ENCODE measurements around the gene RIMKLA. TPM values are rescaled to one million over a fixed set of nuclear protein-coding genes. Genes with fewer than 3 reads are reported as not detected.

Gene RIMKLA
- total and polyA plus RNA-seq, 2 donors (not counting 3 experiments of a cell fraction or from before 2014, with no cell fraction given), result 0.01 TPM; not detected in 1

GRCh38 chr1:42424201-42424600 is 43.6 kb downstream of the RIMKLA start:
- Histone ChIP-seq H4K20me1 (replicated peaks; ENCODE audit: control insufficient read depth, extremely low read depth, insufficient read depth, low read length) (no peaks in the 10 kb centered on the region), H3K9me3 (replicated peaks; ENCODE audit: control insufficient read depth, insufficient read depth, low read length) (no peaks in the 10 kb centered on the region), H3K4me1 (ENCODE audit: control insufficient read depth, extremely low read depth, insufficient read depth, low read length) (peaks cover 15% of the 10 kb centered on the region), H3K9me1 (replicated peaks; ENCODE audit: control insufficient read depth, extremely low read depth, insufficient read depth, low read length) (no peaks in the 10 kb centered on the region), H3K27me3 (ENCODE audit: control insufficient read depth in 2 of 2, insufficient read depth in 2 of 2, low read length in 2 of 2) (peaks cover 5 to 6% of the 10 kb centered on the region in 2 experiments), H3K36me3 (ENCODE audit: control insufficient read depth in 2 of 2, extremely low read depth in 1 of 2, insufficient read depth in 2 of 2, low read length in 2 of 2) (no peaks in the 10 kb centered on the region), H3K4me3 (replicated peaks in 1 of 3; ENCODE audit: insufficient read depth in 1 of 3, low read depth in 1 of 3, low read length in 3 of 3) (no peak overlapping the region), H2AFZ (ENCODE audit: low read depth, low read length) (no peak overlapping the region), H3K27ac (ENCODE audit: insufficient read depth, low read depth, low read length) (no peak overlapping the region), H3K9ac (replicated peaks; ENCODE audit: extremely low read depth, insufficient read depth, low read length) (no peak overlapping the region), H3K4me2 (ENCODE audit: insufficient read depth, low read length) (no peak overlapping the region), H3K79me2 (ENCODE audit: control insufficient read depth, insufficient read depth, low read length) (no peaks in the 10 kb centered on the region)
- dilution Hi-C loops (cut with MboI; ENCODE audit: extremely low pct_ligation_motif_present, low sequenced_read_pairs), result no loop called here
- intact Hi-C loops (cut with micrococcal nuclease), result no loop called here
- ChIA-PET CTCF (interaction anchor here (0.6 kb wide), 1 partner anchor 221 kb away, joined by 3 read pairs; no protein-coding TSS in a partner anchor), POLR2A (no interaction called here)
- TF ChIP-seq MAX (IDR thresholded peaks at IDR 0.05; ENCODE audit: insufficient read depth, insufficient read length), result no peak
- TF ChIP-seq EZH2 (IDR thresholded peaks at IDR 0.05; ENCODE audit: borderline replicate concordance, low read depth, low read length, severe bottlenecking), result no peak
- no peak for TF ChIP-seq JUN (IDR thresholded peaks at IDR 0.05; ENCODE audit: borderline replicate concordance, insufficient read depth, insufficient read length, low read depth)
- no peak for TF ChIP-seq POLR2A (IDR thresholded peaks at IDR 0.05; ENCODE audit: low read depth, low read length)
- TF ChIP-seq FOS (IDR thresholded peaks at IDR 0.05; ENCODE audit: borderline replicate concordance, insufficient read depth, low read length), result no peak
- no peak for TF ChIP-seq GATA2 (IDR thresholded peaks at IDR 0.05; ENCODE audit: insufficient read depth, insufficient read length, low read depth, low read length)
- TF ChIP-seq, protein P1, sequence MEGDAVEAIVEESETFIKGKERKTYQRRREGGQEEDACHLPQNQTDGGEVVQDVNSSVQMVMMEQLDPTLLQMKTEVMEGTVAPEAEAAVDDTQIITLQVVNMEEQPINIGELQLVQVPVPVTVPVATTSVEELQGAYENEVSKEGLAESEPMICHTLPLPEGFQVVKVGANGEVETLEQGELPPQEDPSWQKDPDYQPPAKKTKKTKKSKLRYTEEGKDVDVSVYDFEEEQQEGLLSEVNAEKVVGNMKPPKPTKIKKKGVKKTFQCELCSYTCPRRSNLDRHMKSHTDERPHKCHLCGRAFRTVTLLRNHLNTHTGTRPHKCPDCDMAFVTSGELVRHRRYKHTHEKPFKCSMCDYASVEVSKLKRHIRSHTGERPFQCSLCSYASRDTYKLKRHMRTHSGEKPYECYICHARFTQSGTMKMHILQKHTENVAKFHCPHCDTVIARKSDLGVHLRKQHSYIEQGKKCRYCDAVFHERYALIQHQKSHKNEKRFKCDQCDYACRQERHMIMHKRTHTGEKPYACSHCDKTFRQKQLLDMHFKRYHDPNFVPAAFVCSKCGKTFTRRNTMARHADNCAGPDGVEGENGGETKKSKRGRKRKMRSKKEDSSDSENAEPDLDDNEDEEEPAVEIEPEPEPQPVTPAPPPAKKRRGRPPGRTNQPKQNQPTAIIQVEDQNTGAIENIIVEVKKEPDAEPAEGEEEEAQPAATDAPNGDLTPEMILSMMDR (IDR thresholded peaks at IDR 0.05; ENCODE audit: extremely low read depth in 1 of 2, insufficient read depth in 1 of 2, low read depth in 1 of 2, low read length in 2 of 2), result no peak
- no peak for TF ChIP-seq MYC (IDR thresholded peaks at IDR 0.05; ENCODE audit: low read depth, low read length)
- TF ChIP-seq POLR2AphosphoS5 (IDR thresholded peaks at IDR 0.05; ENCODE audit: insufficient read depth, low read depth, low read length), result no peak
- no peak for DNase-seq (ENCODE audit: low read depth, low spot score)
- BruUV-seq (replicated peaks), result no TSS peak
- FAIRE-seq, result no peak
